ENCODE results near the gene PRKCE.

GRCh38 chr2:45640576-45640975, 10.9 kb upstream of the PRKCE start:
- TF ChIP-seq POLR2A (IDR thresholded peaks at IDR 0.05; ENCODE audit: low read depth, low read length), result no peak
- no peak for TF ChIP-seq TAF1 (IDR thresholded peaks at IDR 0.05; ENCODE audit: borderline replicate concordance, low read depth, low read length)
- no peak for TF ChIP-seq POLR2AphosphoS5 (IDR thresholded peaks at IDR 0.05; ENCODE audit: low read depth, low read length)
